ENCODE results near the gene GALK1.

The GALK1 gene

DNA sequence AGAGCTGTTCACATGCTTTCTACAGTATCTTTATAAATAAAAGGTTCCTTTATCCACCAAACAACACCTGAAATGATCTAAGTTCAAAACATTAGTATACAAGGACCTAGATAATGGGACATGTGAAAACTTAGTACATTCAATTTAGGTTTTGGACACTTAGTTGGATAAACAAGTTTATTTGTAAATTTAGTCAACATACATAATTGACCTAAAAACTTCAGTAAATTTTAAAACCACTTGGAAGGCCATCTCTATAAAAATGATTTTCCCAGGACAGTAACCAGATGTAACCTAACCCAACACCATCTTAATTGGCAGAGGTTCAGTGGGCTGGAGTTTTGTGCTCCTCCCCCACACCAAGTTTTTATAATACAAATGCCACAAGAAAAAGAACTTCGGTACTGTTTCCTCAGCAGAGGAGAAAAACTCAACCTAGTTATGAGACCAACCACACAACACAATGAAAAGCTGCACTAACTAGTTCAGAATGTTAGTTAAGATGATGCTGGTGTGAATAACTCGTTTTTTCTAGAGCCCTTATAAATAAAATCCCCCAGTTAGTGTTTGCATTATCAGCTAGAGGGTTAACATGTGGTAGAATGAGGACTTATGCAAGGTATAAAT, 12.4 kb upstream of the GALK1 start:
- TF ChIP-seq, protein P1, sequence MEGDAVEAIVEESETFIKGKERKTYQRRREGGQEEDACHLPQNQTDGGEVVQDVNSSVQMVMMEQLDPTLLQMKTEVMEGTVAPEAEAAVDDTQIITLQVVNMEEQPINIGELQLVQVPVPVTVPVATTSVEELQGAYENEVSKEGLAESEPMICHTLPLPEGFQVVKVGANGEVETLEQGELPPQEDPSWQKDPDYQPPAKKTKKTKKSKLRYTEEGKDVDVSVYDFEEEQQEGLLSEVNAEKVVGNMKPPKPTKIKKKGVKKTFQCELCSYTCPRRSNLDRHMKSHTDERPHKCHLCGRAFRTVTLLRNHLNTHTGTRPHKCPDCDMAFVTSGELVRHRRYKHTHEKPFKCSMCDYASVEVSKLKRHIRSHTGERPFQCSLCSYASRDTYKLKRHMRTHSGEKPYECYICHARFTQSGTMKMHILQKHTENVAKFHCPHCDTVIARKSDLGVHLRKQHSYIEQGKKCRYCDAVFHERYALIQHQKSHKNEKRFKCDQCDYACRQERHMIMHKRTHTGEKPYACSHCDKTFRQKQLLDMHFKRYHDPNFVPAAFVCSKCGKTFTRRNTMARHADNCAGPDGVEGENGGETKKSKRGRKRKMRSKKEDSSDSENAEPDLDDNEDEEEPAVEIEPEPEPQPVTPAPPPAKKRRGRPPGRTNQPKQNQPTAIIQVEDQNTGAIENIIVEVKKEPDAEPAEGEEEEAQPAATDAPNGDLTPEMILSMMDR (IDR thresholded peaks at IDR 0.05; ENCODE audit: low read depth, low read length, missing control alignments): no peak
- in situ Hi-C loops (cut with HindIII; ENCODE audit: low pct_ligation_motif_present, low sequenced_read_pairs): no loop called here
- peaks cover 25% of the 10 kb centered on the region for H3K36me3 ChIP-seq (replicated peaks)
- peak overlapping the region; percentile 94 for H3K4me3 ChIP-seq (ENCODE audit: low read depth, low read length)
- DNase-seq: no peak
- H3K27me3 ChIP-seq (replicated peaks): no peaks in the 10 kb centered on the region
- H3K27ac ChIP-seq: no peak overlapping the region

DNA sequence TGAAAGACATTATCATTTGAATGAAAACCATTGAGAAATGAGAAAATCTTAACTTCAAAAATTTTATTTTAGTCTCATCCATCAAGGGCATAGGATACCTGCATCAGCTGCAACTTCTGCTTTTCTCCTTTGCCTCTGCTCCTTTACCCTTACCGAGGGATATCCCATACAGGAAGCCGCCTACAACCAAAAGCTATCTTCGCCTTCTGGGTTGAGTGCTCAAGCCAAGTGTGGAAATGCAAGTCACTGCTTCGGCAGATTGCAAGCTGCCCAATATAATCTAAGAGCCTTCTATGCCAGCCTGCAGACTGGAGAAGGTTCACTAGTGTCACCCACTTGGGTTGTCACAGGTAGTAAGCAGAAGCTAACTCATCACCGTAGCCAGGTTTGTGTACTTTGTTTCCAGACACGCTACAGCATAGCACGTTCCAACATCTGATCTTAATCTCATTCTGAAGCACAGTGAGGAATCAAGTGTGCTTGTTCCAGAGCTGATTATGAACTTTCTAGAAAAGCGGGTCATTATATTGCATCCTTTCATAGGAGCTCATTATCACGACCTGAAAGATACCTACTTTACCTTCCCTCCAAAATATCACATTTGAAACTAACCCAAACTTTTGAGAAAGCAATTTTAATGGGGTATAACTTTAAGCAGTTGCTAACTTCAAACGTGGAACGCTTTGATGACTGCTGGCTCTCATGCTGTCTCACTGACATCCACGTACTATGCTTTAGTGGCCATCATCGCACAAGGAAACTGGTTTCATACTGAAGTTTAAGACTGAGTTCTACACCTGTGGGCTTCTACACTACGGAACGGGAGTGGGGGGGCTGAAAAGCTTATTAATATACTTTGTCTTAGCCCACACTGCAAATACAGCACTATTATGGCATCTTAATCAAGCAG, 11.6 kb upstream of the GALK1 start:
- TF ChIP-seq, protein P1 (IDR thresholded peaks at IDR 0.05; ENCODE audit: low read depth, low read length, missing control alignments): no peak
- peak overlapping the region; percentile 94 for H3K4me3 ChIP-seq (ENCODE audit: low read depth, low read length)
- H3K27ac ChIP-seq: no peak overlapping the region
- no peak for DNase-seq
- in situ Hi-C loops (cut with HindIII; ENCODE audit: low pct_ligation_motif_present, low sequenced_read_pairs): no loop called here
- H3K27me3 ChIP-seq (replicated peaks): no peaks in the 10 kb centered on the region
- peaks cover 25% of the 10 kb centered on the region for H3K36me3 ChIP-seq (replicated peaks)

DNA sequence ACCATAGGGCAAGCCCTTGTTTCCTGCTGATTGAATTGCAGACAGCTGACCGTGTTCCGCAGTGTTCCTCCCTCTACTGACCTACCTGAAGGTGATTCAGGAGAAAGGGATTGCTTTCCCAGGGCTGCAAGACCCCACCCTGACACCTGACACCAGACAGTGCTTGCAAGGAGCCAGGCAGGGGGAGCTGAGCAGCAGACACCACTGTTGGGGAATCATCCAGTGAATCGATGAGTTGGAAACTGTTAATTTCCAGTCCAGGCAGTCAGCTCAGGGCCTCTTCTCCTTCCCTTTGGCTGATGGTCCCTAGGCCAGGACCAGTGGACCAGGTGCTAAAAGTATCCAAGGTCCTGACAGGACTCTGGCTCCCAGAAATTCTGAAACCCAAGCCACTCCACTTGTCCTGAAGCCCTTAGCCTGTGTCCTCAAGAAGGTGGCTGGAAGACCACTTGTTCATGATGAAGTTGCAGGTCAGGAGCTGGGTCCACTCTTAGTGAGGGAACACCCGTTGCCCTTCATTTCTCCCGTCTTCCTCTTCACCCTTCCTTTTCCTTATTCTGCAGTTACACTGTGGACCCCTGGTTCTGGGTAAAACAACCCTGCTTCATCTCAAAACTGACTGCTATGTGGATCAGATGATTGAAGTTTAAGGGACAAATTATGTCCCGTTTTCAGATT, 10.1 kb upstream of the GALK1 start:
- no peak for DNase-seq
- in situ Hi-C loops (cut with HindIII; ENCODE audit: low pct_ligation_motif_present, low sequenced_read_pairs): no loop called here
- H3K27ac ChIP-seq: no peak overlapping the region

DNA sequence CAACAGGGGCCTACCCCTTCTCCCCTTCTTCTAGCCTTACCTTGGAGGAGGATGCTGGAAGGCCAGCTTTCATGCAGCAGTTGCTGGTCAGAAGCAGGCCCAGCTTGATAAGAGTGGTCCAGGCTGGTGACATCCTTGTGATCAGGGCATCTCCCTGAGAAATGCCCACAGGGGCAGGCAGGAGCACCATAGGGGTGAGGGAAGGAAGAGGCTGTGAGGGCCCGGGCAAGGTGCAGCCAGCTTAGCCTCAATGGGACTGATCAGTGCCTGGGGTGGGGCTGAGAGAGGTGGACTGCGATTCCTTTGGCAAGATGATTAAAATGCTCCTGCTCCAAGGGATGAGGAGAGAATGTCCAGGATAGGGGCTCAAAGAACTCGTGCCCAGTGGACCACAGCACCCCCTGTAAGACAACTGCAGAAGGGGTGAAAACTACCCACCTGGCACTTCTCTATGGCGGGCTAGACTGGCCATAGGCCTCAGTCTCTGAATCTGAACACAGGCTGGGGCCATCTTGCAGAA, 9.5 kb upstream of the GALK1 start:
- H3K36me3 ChIP-seq (replicated peaks): peaks cover 25% of the 10 kb centered on the region
- H3K27ac ChIP-seq: no peak overlapping the region
- H3K4me3 ChIP-seq (ENCODE audit: low read depth, low read length): no peak overlapping the region
- in situ Hi-C loops (cut with HindIII; ENCODE audit: low pct_ligation_motif_present, low sequenced_read_pairs): no loop called here
- TF ChIP-seq, protein P1 (IDR thresholded peaks at IDR 0.05; ENCODE audit: low read depth, low read length, missing control alignments): no peak
- H3K27me3 ChIP-seq (replicated peaks): no peaks in the 10 kb centered on the region
- no peak for DNase-seq

More for the DNA sequence above, 10.1 kb upstream of the GALK1 start:
- TF ChIP-seq, protein P1 (IDR thresholded peaks at IDR 0.05; ENCODE audit: low read depth, low read length, missing control alignments): no peak
- Histone ChIP-seq H3K4me3 (ENCODE audit: low read depth, low read length) (no peak overlapping the region), H3K36me3 (replicated peaks) (peaks cover 25% of the 10 kb centered on the region), H3K27me3 (replicated peaks) (no peaks in the 10 kb centered on the region)

DNA sequence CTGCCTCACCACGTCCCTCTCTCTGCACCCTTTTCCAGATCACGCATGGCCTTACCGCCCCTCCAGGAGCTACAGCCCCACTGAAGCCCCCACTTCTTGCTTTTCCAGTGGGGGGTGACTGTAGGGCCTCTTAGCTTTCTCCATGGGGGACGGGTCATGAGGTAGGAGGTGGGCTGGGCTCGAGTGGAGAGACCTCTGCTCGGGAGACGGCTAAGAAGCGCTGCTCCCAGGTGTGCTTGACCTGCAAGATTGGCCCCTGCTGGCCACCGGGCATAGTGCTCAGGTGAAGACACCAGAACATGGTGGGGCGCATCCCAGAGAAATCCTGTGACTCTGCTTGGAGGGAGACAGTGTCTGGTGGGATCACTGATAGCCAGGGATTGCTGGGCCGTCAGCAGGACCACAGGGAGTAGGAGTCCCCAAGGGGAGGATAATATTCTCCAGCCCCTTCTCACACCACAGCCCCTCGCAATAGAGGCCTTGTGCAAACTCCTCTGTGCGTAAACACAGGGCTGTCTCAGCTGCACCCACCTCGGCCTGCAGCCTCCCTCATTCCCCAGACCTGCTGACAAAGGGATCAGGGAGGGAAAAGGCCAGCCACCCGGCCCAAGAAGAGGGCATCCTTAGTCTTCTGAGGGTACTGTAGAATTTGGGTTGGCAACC, 8.9 kb upstream of the GALK1 start:
- Histone ChIP-seq H3K27me3 (replicated peaks) (no peaks in the 10 kb centered on the region), H3K4me3 (ENCODE audit: low read depth, low read length) (no peak overlapping the region), H3K27ac (no peak overlapping the region), H3K36me3 (replicated peaks) (peaks cover 24% of the 10 kb centered on the region)
- in situ Hi-C loops (cut with HindIII; ENCODE audit: low pct_ligation_motif_present, low sequenced_read_pairs): no loop called here
- no peak for DNase-seq
- TF ChIP-seq, protein P1 (IDR thresholded peaks at IDR 0.05; ENCODE audit: low read depth, low read length, missing control alignments): peak; percentile 22
